ENCODE results near the gene POTED.
"Not testable (repeated sequence)": the region's sequence is repeated elsewhere in the genome, so short reads cannot be mapped to it uniquely, and the experiment has no call there.

POTED gene

GRCh38 chr21:13609477-13609876 lies at the start of gene POTED:
POTED (plus strand) TSS chr21:13609777; CDS start chr21:13610229, 452 bp downstream.
- DNase-seq: not testable (repeated sequence)

GRCh38 chr21:13650101-13650500 lies 40.5 kb downstream of the POTED start:
- DNase-seq: not testable (repeated sequence)

- DNase-seq: not testable (repeated sequence)
These were observed 42.2 kb downstream of the POTED start for GRCh38 chr21:13651746-13652145.

Data from inflammatory macrophage treated with lipopolysaccharide for 1 hour (primary cell).